ENCODE results near the gene C6orf136.
"Not testable (repeated sequence)": the region's sequence is repeated elsewhere in the genome, so short reads cannot be mapped to it uniquely, and the experiment has no call there.

Gene C6orf136

GRCh38 chr6:30664994-30665767 is 18.2 kb downstream of the C6orf136 start:
- no peak for DNase-seq

GRCh38 chr6:30666300-30666699 is 19.4 kb downstream of the C6orf136 start:
- DNase-seq: not testable (repeated sequence)

GRCh38 chr6:30670760-30671527 is 24.0 kb downstream of the C6orf136 start:
- DNase-seq: no peak

- peak; percentile 85 for DNase-seq
Measured at GRCh38 chr6:30672445-30673253, 25.7 kb downstream of the C6orf136 start, which contains the start of gene DHX16. TSS of gene DHX16 (minus strand) at chr6:30673006. CDS start at chr6:30672841, 165 bp downstream.

GRCh38 chr6:30676660-30677285 is 29.8 kb downstream of the C6orf136 start:
- DNase-seq: no peak

- peak; percentile 88 for DNase-seq
Measured at GRCh38 chr6:30678964-30679726, 32.2 kb downstream of the C6orf136 start.

GRCh38 chr6:30679765-30680535 is 33.0 kb downstream of the C6orf136 start:
- no peak for DNase-seq

GRCh38 chr6:30681766-30682142 is 34.8 kb downstream of the C6orf136 start:
- DNase-seq: no peak

- peak; percentile 78 for DNase-seq
Measured at GRCh38 chr6:30682143-30683117, 35.5 kb downstream of the C6orf136 start.

GRCh38 chr6:30683183-30683979 is 36.4 kb downstream of the C6orf136 start:
- no peak for DNase-seq

- no peak for DNase-seq
Measured at GRCh38 chr6:30683980-30684338, 37.0 kb downstream of the C6orf136 start.

GRCh38 chr6:30684386-30685156 is 37.6 kb downstream of the C6orf136 start:
- no peak for DNase-seq

GRCh38 chr6:30685157-30686008 is 38.5 kb downstream of the C6orf136 start:
- DNase-seq: no peak

- peak; percentile 86 for DNase-seq
Measured at GRCh38 chr6:30686009-30686907, 39.3 kb downstream of the C6orf136 start, which contains the start of gene PPP1R18. TSS of gene PPP1R18 (minus strand) at chr6:30686645. CDS start at chr6:30686018, 627 bp downstream.

GRCh38 chr6:30686908-30687658 is 40.1 kb downstream of the C6orf136 start:
- peak; percentile 66 for DNase-seq

All from activated T-cell treated with anti-CD3 and anti-CD28 coated beads for 4 hours (primary cell).